Testis (tissue), 3 donors: ENCODE measurements around the gene RESP18. TPM values are rescaled to one million over a fixed set of nuclear protein-coding genes. Genes with fewer than 3 reads are reported as not detected.

ENCODE experiments used
- DNase-seq: peaks from one replicate; pipeline ENCODE4 v3.0.0-alpha.2; 2019
- H3K27ac ChIP-seq, 2 donors: fragments of 200-600 bp; sonication (generic); one replicate each; pipeline ENCODE4 v1.5.1; 2019
- H3K27me3 ChIP-seq: fragments of 200-600 bp; sonication (generic); one replicate; pipeline ENCODE4 v1.5.1; 2019
- H3K36me3 ChIP-seq: fragments of 200-600 bp; sonication (generic); one replicate; pipeline ENCODE4 v1.5.1; 2017; ENCODE audit warnings: low read depth; ENCODE audit errors: missing control alignments
- H3K4me1 ChIP-seq: fragments of 200-600 bp; sonication (generic); one replicate; pipeline ENCODE4 v1.5.1; 2019
- H3K4me3 ChIP-seq, 2 donors: fragments of 200-600 bp; sonication (generic); one replicate each; pipeline ENCODE4 v1.5.1; 2017 to 2019
- H3K9me3 ChIP-seq: fragments of 200-600 bp; sonication (generic); one replicate; pipeline ENCODE4 v1.5.1; 2017
- CTCF ChIP-seq, 3 experiments: fragments of 450-650 bp in 2 of 3; fragments of 200-600 bp in 1 of 3; sonication (generic) in 1 of 3; IDR thresholded peaks; one replicate each; pipeline ENCODE4 v1.5.1; 2016 to 2019; ENCODE audit warnings: antibody characterized with exemption in 3 of 3, mild to moderate bottlenecking in 2 of 3, moderate library complexity in 1 of 3
- POLR2A ChIP-seq: fragments of 450-650 bp; IDR thresholded peaks from one replicate; pipeline ENCODE4 v1.6.1; 2017; ENCODE audit warnings: antibody characterized with exemption, mild to moderate bottlenecking, moderate library complexity
- WGBS, 2 donors: methylation state at CpG; one replicate each; pipeline ENCODE4 v1.1.5; 2018; 5-methylcytosine and 5-hydroxymethylcytosine counted together
- intact Hi-C: fragments of 100-400 bp; cut with DNase I; formaldehyde crosslinking; loops from one replicate; pipeline ENCODE4 v1.15.1; 2023; ENCODE audit warnings: low total_unique reads
- polyA plus RNA-seq: library from polyadenylated mRNA; stranded (reverse); fragments of 350-450 nt; fragmentation: Illumina TruSeq; extraction: RNeasy Lipid Tissue Mini Kit (QIAGEN cat#74804); gene quantifications from one replicate; pipeline ENCODE4 v1.2.3, GENCODE V29; 2014; ENCODE audit warnings: low read depth, low replicate concordance; ENCODE audit not compliant: insufficient read depth
- total RNA-seq, 2 donors: library from RNA; depleted of rRNA; stranded (reverse); fragments of >200 nt; gene quantifications; one replicate each; pipeline ENCODE4 v1.2.3, GENCODE V29; 2016

Gene RESP18
- total and polyA plus RNA-seq, 3 donors from 2014 or later: 0.71 to 1.4 TPM; not detected in 1

GRCh38 chr2:219350215-219350614, 17.7 kb upstream of the RESP18 start:
- Histone ChIP-seq H3K9me3 (no peaks in the 10 kb centered on the region), H3K4me3 (no peak overlapping the region), H3K4me1 (no peaks in the 10 kb centered on the region), H3K27ac (no peak overlapping the region), H3K27me3 (no peaks in the 10 kb centered on the region), H3K36me3 (no peaks in the 10 kb centered on the region)
- 78 to 85% methylated on average over 3 of the region's 3 CpGs for WGBS, 2 donors
- DNase-seq: no peak
- intact Hi-C loops: no loop called here
- TF ChIP-seq POLR2A (no peak), CTCF (IDR thresholded peaks at IDR 0.05) (no peak)

- Histone ChIP-seq H3K36me3 (no peaks in the 10 kb centered on the region), H3K9me3 (no peaks in the 10 kb centered on the region), H3K27me3 (no peaks in the 10 kb centered on the region), H3K4me1 (no peaks in the 10 kb centered on the region), H3K4me3 (no peak overlapping the region), H3K27ac (no peak overlapping the region)
- intact Hi-C loops: no loop called here
- no peak for TF ChIP-seq CTCF (IDR thresholded peaks at IDR 0.05)
- peak; percentile 61 for DNase-seq
- WGBS, 2 donors: 42 to 51% methylated on average over 6 of the region's 6 CpGs
Measured at GRCh38 chr2:219344751-219345430, 12.3 kb upstream of the RESP18 start.

- intact Hi-C loops: no loop called here
- no peaks in the 10 kb centered on the region for H3K27me3 ChIP-seq
- no peaks in the 10 kb centered on the region for H3K4me1 ChIP-seq
- H3K4me3 ChIP-seq: no peak overlapping the region
- TF ChIP-seq CTCF (IDR thresholded peaks at IDR 0.05): no peak
- DNase-seq: no peak
- no peaks in the 10 kb centered on the region for H3K36me3 ChIP-seq
- 59 to 61% methylated on average over 5 of the region's 5 CpGs for WGBS, 2 donors
- no peaks in the 10 kb centered on the region for H3K9me3 ChIP-seq
- H3K27ac ChIP-seq: no peak overlapping the region
Measured at GRCh38 chr2:219335373-219335786, 2.8 kb upstream of the RESP18 start.

- H3K4me1 ChIP-seq: no peaks in the 10 kb centered on the region
- no peak overlapping the region for H3K27ac ChIP-seq
- H3K27me3 ChIP-seq: no peaks in the 10 kb centered on the region
- intact Hi-C loops: no loop called here
- 76 to 96% methylated on average over 2 of the region's 2 CpGs for WGBS, 2 donors
- no peaks in the 10 kb centered on the region for H3K36me3 ChIP-seq
- H3K4me3 ChIP-seq: no peak overlapping the region
- no peak for DNase-seq
- TF ChIP-seq POLR2A (no peak), CTCF (IDR thresholded peaks at IDR 0.05) (no peak)
- H3K9me3 ChIP-seq: no peaks in the 10 kb centered on the region
Measured at GRCh38 chr2:219334076-219334475, 1.5 kb upstream of the RESP18 start.

- Histone ChIP-seq H3K4me3 (no peak overlapping the region), H3K36me3 (no peaks in the 10 kb centered on the region), H3K4me1 (no peaks in the 10 kb centered on the region), H3K27ac (no peak overlapping the region), H3K27me3 (no peaks in the 10 kb centered on the region), H3K9me3 (no peaks in the 10 kb centered on the region)
- TF ChIP-seq POLR2A (no peak), CTCF (IDR thresholded peaks at IDR 0.05) (no peak)
- intact Hi-C loops: no loop called here
- peak; percentile 65 for DNase-seq
- WGBS, 2 donors: 8% methylated on average over 32 to 39 of the region's 39 CpGs
Measured at GRCh38 chr2:219331560-219332213, 857 bp downstream of the RESP18 start.
